Neural cell (in vitro differentiated cells): ENCODE data around the gene FRMD4B.

Source experiments
- POLR2AphosphoS5 ChIP-seq: IDR thresholded peaks from 2 replicates; pipeline ENCODE4 v1.6.1; 2012
- RAD21 ChIP-seq: fragments of 450-650 bp; conservative IDR thresholded peaks from 2 replicates; pipeline ENCODE4 v1.6.1; 2014; ENCODE audit warnings: antibody characterized with exemption, mild to moderate bottlenecking, moderate library complexity
- TF ChIP-seq, protein P1 (sequence below): IDR thresholded peaks from 2 replicates; pipeline ENCODE4 v1.6.1; 2012; ENCODE audit warnings: borderline replicate concordance

DNA sequence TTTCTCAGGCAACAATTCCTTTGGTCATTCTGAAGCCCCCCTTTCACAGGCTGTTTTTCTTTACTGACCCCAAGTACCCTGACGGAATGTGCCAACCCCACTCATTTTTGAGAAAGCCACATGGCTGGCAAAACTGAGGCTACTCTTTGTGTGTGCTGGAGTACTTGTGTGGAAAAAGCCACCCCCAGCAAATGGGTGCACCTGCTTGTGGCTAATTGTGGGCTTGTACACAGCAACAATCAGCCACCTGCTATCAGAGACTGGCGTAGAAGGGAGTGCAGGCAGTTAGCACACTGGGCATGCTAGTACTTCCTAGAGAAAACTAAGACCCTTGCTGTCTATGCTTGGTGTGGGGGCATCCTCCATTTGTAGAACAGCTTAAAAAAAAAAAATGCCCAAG lies 153.4 kb downstream of the FRMD4B start:
- TF ChIP-seq POLR2AphosphoS5 (no peak), RAD21 (no peak)
- TF ChIP-seq, protein P1, sequence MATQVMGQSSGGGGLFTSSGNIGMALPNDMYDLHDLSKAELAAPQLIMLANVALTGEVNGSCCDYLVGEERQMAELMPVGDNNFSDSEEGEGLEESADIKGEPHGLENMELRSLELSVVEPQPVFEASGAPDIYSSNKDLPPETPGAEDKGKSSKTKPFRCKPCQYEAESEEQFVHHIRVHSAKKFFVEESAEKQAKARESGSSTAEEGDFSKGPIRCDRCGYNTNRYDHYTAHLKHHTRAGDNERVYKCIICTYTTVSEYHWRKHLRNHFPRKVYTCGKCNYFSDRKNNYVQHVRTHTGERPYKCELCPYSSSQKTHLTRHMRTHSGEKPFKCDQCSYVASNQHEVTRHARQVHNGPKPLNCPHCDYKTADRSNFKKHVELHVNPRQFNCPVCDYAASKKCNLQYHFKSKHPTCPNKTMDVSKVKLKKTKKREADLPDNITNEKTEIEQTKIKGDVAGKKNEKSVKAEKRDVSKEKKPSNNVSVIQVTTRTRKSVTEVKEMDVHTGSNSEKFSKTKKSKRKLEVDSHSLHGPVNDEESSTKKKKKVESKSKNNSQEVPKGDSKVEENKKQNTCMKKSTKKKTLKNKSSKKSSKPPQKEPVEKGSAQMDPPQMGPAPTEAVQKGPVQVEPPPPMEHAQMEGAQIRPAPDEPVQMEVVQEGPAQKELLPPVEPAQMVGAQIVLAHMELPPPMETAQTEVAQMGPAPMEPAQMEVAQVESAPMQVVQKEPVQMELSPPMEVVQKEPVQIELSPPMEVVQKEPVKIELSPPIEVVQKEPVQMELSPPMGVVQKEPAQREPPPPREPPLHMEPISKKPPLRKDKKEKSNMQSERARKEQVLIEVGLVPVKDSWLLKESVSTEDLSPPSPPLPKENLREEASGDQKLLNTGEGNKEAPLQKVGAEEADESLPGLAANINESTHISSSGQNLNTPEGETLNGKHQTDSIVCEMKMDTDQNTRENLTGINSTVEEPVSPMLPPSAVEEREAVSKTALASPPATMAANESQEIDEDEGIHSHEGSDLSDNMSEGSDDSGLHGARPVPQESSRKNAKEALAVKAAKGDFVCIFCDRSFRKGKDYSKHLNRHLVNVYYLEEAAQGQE: no peak
